Renal cortical epithelial cell (primary cell): ENCODE results near the gene TBC1D9. TPM values are rescaled to one million over a fixed set of nuclear protein-coding genes. Genes with fewer than 3 reads are reported as not detected.

ENCODE experiments used
- DNase-seq: peaks from one replicate; pipeline ENCODE4 v3.0.0-alpha.2; 2011; ENCODE audit warnings: low read depth
- total RNA-seq: library from RNA; depleted of rRNA; stranded (reverse); fragments of >200 nt; gene quantifications from 2 replicates; pipeline ENCODE4 v1.2.3, GENCODE V29; 2014

TBC1D9 gene
- total RNA-seq, 1 donor from 2014 or later = 70.1 TPM

DNA sequence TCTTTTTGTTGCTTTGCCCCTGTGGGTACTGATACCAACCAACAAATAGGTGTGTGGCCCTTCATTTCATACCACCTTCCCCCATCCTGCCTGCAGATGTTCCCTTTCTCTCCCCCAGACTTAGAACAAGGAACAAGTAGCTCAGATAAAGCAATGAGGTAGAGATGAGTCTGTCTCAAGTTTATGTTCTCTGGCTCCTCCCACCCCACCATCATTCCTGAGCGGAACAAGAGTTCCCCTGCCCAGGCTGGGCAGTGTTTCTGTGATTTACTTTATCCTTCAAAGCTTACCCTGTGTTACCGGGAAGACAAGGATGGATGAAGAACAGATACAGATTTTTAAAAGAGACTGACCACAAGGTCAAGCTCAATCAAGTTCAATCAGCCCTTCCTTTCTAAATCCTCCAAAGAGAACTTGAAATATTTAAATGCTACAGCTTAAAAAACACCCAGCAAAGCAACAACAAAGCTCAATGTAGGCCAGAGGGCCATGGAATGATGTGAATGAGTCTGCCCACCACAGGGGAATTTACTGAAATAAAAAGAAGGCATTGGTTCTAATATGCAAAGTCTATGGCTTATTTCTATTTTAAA is 107.4 kb downstream of the TBC1D9 start:
- no peak for DNase-seq

DNA sequence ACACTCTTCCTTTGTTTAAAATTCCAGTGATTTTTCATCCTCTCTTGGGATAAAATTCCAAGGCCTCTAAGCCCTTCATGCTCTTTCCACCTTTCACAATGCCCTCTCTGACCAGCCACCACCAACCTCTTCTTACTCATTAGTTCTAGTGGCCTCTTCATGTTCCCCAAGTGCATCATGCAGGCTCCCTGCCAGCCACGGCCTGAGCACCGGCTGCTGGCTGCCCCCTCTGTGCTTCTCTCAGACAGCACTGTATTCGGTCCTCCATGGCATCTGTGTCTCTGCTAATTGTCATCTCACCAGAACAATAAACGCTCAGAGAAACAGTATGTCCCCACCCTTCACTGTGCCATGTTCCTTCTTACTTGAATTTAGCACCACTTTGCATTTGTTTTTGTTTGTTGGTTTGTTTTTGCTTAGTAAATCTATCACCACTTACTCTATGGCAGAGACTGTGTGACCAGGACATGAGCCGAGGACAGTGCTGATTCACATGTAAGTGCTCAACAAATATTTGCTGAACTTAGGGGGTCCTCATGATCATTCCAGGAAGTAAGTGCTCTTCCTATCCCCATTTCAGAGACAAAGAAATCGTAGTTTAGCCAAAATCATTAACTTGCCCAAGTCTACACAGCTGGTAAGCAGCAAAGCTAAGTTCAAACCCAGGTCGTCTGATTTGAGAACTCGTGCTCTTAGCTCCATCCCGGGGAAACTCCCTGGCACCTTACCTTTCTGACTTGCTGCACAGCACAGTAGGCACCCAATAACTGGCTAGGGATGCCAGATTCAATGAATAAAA is 110.4 kb downstream of the TBC1D9 start:
- no peak for DNase-seq

DNA sequence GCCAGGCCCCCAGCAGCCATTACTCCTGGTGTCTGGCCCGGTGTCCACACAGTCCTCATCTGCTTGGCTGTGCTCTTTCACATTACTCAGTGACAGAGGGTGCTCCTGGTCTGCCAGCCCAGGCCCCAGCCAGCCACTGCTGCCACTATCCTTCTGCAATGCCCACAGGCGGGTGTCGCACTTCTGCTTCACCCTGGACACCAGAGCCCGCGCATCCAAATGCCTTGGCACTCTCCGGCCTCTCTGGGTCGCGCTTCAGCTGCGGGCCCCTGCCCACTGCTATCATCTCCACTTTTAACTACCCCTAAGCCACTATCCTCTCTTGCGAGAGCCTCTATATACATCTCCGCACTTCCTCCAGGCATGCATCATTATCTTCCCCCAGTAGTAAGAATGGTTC is 111.0 kb downstream of the TBC1D9 start:
- DNase-seq = no peak

DNA sequence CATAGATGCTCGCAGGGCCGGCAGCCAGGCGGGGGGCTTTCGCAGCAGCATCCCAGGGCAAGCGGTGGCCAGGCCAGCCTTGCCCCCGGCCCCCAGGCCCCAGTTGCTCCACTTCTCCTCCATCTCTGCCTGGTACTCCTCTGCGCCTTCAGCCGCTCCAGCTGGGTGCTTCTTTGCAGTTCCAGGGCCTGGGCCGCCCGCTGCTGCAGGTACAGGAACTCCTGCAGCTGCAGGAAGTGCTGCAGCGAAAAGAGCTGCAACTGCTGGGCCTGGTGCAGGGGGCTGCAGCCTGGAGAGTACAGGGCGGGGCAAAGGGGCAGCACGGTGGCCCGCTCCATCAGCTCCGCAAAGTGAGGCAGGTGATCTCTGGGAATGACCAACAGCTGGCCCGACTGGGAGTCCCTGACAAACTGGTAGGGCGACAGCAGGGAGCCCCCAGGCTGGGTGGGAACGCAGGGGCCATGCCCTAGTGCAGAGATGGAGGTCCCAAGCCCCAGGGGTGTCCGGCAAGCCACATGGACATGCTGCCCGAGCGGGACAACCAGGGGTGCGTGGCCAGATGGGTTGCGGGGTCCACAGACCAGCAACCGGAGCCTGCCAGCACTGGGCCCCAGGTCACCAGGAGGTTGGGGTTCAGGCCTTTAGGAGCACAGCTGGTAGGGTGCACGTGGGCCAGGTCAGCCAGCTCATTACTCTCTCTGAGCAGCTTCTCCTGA is 111.6 kb downstream of the TBC1D9 start:
- DNase-seq = no peak

DNA sequence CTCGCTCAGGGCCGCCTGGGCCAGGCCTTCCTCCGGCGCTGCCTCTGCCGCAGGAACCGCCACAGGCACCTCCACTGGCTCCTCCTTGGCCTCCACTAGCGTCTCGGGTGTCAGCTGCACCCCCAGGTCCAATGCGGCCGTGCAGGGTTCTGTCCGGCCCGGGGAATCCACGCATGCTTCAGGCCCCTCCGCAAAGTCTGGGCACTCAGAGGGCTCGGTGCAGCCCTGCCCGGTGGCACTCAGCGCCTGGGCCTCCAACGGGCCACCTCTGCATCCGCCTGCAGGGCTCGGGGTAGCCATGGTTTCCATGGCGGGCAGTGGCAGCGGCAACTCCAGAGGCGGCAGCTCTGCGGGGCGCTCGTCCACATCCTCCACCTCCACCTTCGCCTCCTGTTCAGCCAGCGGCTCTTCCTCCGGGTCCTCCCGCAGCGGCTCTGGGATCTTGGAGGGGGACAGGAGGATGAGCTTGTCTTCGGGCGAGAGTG is 112.6 kb downstream of the TBC1D9 start:
- DNase-seq = no peak

DNA sequence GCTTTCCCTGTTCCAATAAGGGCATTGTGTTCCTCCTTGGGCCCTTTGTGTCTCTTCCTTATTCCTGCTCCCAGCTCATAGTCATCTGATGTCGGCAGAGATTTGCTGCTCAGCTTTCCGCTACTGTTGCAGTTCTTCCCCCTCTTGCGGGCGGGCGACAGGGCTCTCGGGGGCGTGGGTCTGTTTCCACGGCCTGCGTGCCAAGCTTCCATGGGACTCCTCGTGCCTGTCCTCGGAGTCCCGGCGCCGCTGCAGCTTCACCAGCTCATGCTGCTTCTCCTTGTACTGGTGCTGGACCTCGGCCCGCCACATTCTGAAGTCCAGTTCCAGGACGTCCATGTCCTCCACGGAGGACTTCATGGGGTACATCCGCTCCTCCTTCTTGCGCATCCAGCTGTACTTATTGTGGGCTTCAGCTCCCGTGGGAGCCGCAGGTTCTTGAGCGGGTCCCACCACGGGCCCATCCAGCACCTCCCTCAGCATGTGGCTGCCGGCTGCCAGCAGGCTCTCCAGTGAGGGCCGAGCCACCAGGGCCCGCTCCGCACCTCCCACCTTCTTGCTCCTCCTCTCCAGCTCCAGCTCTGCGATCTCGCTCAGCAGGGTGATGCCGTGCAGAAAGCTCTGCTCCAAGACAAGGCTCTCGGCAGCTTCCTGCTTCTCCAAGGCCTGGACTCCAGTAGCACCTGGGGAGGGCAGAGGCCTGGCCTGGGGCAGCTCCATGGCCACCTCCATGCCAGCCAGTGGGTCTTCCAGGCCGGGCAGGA is 113.3 kb downstream of the TBC1D9 start:
- no peak for DNase-seq

DNA sequence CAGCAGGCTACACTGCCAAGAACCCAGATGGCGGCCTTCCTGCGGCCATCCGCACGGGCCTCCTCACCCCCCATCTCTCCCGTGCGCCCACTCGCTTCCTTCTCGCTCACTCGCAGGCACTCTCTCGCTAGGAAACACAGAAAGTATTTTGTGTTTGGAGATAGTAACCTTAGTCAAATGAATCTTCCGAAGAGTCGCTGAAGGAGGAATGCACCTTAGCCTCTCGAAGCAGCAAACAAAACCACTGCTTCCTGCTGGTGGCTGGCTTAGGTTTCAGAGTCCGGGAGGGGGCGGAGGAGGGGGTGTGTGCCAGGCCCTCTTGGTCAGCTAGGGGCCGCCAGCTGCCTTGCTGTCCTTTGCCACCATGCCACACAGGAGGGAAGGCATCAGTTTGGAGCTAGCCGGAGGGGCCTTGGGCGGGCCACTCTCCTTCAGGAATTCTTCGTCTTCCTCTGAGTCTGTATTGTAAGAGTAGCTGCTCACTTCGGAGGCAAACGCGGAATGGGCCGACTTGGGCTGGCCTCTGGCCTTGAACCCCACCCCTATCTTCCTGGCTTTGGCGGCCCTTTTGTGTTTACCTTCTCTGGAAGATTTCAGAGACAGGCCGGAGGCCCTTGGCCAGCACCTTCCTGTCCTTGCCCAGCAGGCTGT is 114.3 kb downstream of the TBC1D9 start:
- peak; percentile 29 for DNase-seq

DNA sequence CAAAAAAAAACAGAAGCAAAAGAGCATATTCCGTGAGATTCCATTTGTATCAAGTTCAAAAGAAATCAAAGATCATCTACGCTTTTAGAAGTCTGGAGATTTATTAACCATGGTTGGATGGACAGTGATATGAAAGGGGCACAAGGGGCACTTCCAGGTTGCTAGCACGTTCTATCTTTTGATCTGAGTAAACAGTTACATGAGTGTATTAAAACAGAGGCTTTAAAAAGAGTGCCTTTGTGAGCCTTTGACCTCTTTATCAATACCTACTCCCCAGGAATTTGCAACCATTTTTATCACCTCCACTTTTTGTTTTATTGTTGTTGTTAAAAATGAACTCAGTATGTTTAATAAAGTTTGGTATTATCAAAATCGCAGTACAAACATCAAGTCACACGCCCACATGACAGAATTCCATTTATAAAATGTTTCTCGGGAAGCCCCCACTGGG is 115.1 kb downstream of the TBC1D9 start:
- no peak for DNase-seq

DNA sequence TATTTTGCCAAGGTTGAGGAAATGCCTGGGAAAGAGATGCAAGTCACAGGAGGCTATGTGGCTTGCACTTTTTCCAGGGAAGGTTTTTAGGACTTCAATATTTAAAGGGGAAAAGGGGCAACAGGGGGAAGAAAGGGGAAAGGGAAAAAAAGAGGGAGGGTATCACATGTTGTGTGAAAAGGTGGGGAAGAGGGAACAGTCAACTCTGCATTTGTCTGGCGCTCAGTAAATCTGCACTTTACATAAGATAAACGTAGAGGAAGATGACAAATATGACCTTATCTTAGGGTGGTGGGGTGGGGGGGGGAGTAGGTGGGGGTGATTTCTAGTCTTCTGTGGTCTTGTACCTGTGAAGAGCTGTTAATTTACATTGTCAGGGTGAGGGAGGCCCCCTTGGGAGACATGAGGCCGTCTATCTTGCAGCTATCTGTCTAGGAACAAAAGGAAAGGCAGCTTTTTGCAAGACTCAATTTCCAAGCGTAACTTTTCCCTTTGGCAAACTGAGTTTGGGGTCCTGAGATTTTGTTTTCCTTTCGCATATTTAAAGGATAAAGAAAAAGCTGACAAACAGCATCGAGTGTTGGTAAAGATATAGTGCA is 115.9 kb downstream of the TBC1D9 start:
- no peak for DNase-seq

DNA sequence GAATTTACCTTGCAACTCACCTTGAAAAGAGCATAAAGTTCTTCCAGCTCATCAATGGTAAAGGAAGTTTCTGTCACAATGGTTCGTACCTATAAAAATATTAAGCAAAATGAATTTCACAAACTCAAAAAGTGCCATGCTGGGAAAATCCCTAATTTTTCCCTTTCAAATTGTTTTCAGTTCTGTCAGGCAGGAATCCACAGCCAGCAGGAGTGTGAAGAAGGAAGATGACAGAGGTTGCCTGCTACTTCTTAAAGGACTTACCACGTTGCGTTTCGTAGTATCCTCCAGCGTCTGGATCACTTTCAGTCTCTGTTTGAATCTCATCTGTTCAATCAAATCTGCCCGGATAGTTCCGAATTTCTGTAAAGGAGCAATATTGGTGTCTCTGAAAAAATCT is 117.1 kb downstream of the TBC1D9 start:
- DNase-seq = no peak

DNA sequence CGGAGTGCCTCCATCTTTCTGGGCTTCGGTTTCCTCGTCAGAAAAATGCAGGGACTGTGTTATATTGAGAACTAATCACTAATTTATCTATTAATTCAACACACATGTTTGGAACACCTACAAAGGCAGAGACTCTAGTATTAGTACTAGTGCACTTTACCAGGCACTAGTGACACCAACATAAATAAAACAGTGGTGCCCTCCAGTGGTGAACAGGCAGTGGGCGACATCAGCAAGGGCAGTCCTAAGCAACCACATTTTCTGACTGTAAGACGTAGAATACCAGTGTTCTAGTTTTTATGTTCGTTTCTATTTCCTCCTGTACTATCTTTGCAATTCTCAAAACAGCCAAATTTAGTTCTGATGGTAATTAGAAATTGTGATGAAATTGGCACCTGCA is 118.3 kb downstream of the TBC1D9 start:
- peak; percentile 22 for DNase-seq

DNA sequence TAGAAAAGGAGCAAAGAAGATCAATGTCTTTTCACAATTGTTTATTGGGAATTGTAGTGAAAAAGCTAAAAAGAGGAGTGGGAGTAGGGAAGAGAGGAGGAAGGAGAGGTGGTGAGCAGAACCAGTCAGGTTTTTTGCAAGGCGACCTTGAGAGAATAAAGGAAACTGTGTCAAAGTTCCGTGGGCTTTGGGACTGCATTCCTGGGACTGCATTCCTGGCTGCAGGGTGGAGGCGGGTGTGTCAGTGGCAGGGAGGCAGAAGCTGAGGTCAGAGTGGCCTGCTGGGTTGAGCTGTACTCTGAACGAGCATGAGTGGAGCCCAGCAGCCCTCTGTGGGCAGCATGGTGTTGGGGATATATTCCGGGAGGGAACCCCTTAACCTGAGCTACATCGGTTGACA is 120.6 kb downstream of the TBC1D9 start:
- DNase-seq = peak; percentile 54

DNA sequence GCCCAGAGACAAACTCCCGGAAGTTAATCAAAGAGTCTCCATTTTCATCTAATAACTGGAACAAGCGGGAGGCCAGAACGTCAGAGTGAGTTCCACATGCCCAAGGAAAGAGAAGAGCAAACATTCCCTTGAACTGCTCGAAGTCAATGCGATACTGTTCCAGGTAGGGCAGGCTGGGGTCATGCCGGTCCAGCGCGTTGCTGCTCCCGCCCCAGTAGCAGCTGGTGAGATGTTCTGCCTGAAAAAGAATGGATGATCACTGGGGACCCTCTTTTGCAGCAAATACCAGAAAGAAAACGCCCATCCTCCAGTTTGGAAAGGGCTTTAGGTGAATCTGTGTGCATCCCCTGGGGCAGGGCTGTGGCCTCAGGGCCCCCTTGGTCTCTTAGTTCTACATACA is 122.2 kb downstream of the TBC1D9 start:
- DNase-seq = no peak

DNA sequence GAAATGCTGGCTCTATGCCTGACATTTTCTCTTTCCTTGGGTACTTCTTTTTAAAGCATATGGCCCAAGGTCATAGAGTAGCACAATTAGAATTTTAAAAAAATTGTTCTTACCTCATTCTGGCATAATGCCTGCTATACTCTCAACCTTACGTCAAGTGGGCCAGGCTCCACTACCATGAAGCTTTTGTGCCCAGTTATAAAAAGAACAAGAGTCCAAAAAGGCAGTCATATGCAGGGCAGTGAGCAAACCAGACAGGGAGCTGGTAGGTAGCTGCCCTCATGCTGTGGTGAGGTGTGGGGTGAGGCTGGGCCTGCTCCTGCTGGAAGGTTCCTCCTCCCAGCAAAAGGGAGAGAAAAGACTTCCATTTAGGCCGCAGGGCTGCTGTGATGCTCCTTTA is 123.1 kb downstream of the TBC1D9 start:
- DNase-seq = no peak

DNA sequence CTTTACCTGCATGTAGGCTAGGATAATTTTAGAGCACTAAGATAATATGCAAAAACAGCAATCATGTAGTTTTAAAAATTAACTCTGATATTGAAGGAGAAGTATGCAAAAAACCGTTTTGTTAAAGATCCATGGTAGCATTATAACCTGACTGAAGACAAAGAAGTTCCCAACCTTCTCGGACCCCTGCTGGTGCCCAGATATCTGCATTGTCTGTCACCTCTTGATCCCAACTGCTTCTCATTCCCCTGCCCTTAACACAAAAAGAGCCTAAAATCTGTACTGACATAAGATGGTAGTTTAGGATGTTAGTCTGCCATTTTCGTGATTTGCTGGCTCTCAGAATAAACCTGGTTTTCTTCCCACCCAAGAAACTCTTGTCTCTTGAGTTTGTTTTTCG is 125.9 kb downstream of the TBC1D9 start:
- no peak for DNase-seq

DNA sequence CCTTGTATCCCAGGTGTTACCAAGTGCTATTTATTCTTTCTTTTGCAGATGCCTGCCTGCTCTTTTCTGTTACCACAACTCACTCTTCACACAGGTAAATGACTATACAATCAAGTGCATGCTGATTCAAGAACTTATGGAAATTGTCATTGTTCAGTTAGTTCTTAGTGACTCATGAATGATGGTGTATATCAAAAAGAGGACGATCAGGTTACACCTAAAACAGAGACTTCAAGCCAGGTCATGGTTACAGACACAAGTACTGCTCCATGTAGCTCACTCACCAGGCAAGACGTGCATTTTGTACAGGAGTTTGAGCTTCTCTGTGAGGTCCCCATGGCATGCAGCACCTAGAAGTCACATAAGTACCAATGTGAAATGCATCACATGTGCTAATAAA is 128.2 kb downstream of the TBC1D9 start:
- no peak for DNase-seq

DNA sequence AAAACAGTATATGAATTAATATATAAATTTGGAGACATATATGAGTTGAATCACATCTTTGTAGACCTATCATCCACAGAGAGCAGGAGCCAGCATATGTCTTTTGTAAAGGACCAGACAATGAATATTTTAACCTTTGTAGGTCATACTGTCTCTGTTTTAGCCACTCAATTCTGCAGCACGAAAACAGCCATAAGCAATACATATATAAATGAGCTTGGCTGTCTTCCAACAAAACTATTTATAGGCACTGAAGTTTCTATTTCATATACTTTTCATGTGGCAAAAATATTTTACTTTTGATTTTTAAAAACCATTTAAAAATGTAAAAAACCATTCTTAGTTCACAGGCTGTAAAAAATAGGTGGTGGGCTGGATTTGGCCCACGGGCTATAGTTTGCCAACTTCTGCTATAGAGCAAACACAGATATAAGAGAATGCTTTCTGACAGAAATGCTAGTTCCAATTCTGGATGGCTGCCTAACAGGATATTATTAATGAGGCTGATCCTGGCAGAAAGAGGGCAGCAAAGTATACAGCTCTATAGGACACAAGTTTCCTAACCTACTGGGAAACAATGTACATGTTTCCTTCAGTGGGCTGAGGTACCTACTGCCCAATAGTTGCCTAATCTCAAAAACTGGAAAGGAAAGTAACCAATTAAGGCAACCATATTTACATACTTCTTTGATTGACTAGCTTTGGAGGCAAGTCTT is 129.4 kb downstream of the TBC1D9 start:
- DNase-seq = no peak

DNA sequence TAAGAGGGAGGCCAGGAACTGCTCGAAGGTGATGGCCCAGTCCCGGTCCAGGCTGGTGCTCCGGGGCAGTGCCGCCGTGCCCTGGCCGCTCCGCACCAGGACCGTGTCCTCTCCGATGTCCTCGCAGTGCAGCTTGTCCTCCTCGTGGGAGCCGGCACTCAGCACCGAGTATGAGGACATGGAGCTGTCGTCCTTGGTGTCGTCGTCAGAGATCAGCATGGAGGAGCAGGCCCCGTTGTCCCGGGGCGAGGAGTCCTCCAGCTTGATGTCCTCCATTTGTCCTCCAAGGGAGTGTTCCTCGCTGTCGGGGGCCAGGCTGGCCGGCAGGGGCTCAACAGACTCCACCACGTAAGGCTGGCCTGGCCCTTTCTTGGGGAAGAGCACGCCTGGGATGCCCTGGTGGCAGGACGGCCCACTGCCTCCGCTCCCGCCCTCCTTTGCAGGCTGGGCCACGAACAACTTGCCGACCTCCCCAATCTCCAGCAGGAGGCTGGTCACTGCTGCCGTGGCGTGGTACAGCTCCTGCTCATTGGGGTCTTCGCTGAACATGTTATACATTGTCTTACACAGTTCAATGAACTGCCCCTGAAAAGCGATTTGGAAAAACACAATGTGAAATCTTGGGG is 133.7 kb downstream of the TBC1D9 start:
- no peak for DNase-seq

DNA sequence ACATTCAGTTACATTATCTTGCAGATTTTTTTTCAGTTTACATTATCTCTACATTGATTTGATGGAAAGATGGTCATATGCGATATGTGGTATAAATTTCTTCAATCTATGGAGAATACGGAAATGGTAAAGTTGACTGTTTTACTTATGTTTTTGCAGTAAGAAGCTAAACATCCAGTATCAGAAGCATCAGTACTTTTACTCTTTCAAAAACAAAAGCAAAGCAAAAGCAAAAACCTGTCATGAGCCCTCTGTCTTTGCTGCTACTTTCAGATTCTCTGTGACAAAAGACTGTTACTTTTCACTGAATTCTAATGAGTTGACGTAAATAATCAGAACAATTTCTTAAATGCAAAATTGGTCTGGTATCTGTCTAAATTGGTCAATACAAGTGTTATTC is 135.0 kb downstream of the TBC1D9 start:
- no peak for DNase-seq
